WERI-Rb-1 (cell line): Measurements from ENCODE around the gene NTRK1.

Experiments
- DNase-seq: peaks from one replicate; pipeline ENCODE4 v3.0.0-alpha.2; 2020
- H3K27ac ChIP-seq: fragments of 250-450 bp; sonication (Bioruptor Pico); 2 replicates; pipeline ENCODE4 v1.5.1; 2020; ENCODE audit warnings: mild to moderate bottlenecking, moderate library complexity
- H3K27me3 ChIP-seq: fragments of 250-450 bp; sonication (Bioruptor Pico); 2 replicates; pipeline ENCODE4 v1.5.1; 2021; ENCODE audit warnings: mild to moderate bottlenecking, low read depth, moderate library complexity; ENCODE audit not compliant: insufficient read depth, severe bottlenecking
- H3K36me3 ChIP-seq: fragments of 250-450 bp; sonication (Bioruptor Pico); 2 replicates; pipeline ENCODE4 v1.5.1; 2020; ENCODE audit warnings: mild to moderate bottlenecking, moderate library complexity
- H3K4me3 ChIP-seq: 2 replicates; pipeline ENCODE4 v1.5.1; 2011; ENCODE audit warnings: low read depth, mild to moderate bottlenecking, control low read depth, low read length
- H3K9me3 ChIP-seq: fragments of 250-450 bp; sonication (Bioruptor Pico); 2 replicates; pipeline ENCODE4 v1.5.1; 2021; ENCODE audit warnings: mild to moderate bottlenecking, moderate library complexity; ENCODE audit not compliant: severe bottlenecking
- CTCF ChIP-seq: IDR thresholded peaks from 2 replicates; pipeline ENCODE4 v1.5.1; 2011; ENCODE audit warnings: low read depth, mild to moderate bottlenecking, control low read depth, inconsistent platforms, low read length

The NTRK1 gene

GRCh38 chr1:156912310-156912709 is 51.6 kb downstream of the NTRK1 start:
- H3K27me3 ChIP-seq = no peaks in the 10 kb centered on the region
- no peak for DNase-seq

GRCh38 chr1:156912861-156913808 is 52.5 kb downstream of the NTRK1 start:
- H3K4me3 ChIP-seq = no peak overlapping the region
- H3K36me3 ChIP-seq = no peaks in the 10 kb centered on the region
- peaks cover 5% of the 10 kb centered on the region for H3K9me3 ChIP-seq
- TF ChIP-seq CTCF = peak; percentile 35; the same call in 1 of the 2 replicates
- DNase-seq = no peak
- no peak overlapping the region for H3K27ac ChIP-seq
- no peaks in the 10 kb centered on the region for H3K27me3 ChIP-seq

More at GRCh38 chr1:156912310-156912709, 51.6 kb downstream of the NTRK1 start:
- Histone ChIP-seq H3K4me3 (no peak overlapping the region), H3K9me3 (peaks cover 4% of the 10 kb centered on the region), H3K27ac (no peak overlapping the region), H3K36me3 (no peaks in the 10 kb centered on the region)
- TF ChIP-seq CTCF = no peak

GRCh38 chr1:156913809-156914387 is 53.2 kb downstream of the NTRK1 start:
- Histone ChIP-seq H3K27ac (no peak overlapping the region), H3K36me3 (no peaks in the 10 kb centered on the region), H3K4me3 (no peak overlapping the region), H3K9me3 (peaks cover 10% of the 10 kb centered on the region), H3K27me3 (no peaks in the 10 kb centered on the region)
- no peak for TF ChIP-seq CTCF
- DNase-seq = no peak

GRCh38 chr1:156914440-156914856 is 53.8 kb downstream of the NTRK1 start:
- Histone ChIP-seq H3K36me3 (no peaks in the 10 kb centered on the region), H3K27ac (no peak overlapping the region), H3K27me3 (no peaks in the 10 kb centered on the region), H3K4me3 (no peak overlapping the region), H3K9me3 (peaks cover 10% of the 10 kb centered on the region)
- no peak for DNase-seq
- TF ChIP-seq CTCF = no peak

- no peak for DNase-seq
- H3K27me3 ChIP-seq = no peaks in the 10 kb centered on the region
Measured at GRCh38 chr1:156920233-156921052, 59.8 kb downstream of the NTRK1 start, which contains the start of gene LRRC71. Gene LRRC71 (plus strand): TSS chr1:156920632. CDS start chr1:156920804, 172 bp downstream.

More at GRCh38 chr1:156920233-156921052, 59.8 kb downstream of the NTRK1 start, which contains the start of gene LRRC71:
- TF ChIP-seq CTCF = peak; percentile 19; the same call in 1 of the 2 replicates
- no peak within 1 kb of the TSS for H3K27ac ChIP-seq
- peaks cover 17% of the 10 kb centered on the region for H3K9me3 ChIP-seq
- no peak within 1 kb of the TSS for H3K4me3 ChIP-seq
- H3K36me3 ChIP-seq = no peaks in the 10 kb centered on the region
